AG04449 (cell line): ENCODE results near the gene C12orf57.

ENCODE experiments used
- CTCF ChIA-PET: fragments of 350-600 bp; formaldehyde crosslinking; extraction: SDS; loops from one replicate; lab custom pipeline; 2021; ENCODE audit warnings: antibody characterized with exemption; lab: Yijun Ruan, JAX
- POLR2A ChIA-PET: fragments of 400-600, 350-600 bp; formaldehyde crosslinking; extraction: SDS; loops from one replicate; lab custom pipeline; 2020; ENCODE audit warnings: antibody characterized with exemption, inconsistent platforms; lab: Yijun Ruan, JAX
- DNase-seq: peaks from one replicate; pipeline ENCODE4 v3.0.0-alpha.2; 2010; ENCODE audit warnings: low read depth, low spot score
- H3K4me3 ChIP-seq: 2 replicates; pipeline ENCODE4 v1.5.1; 2011; ENCODE audit warnings: low read depth, mild to moderate bottlenecking, control low read depth, low read length
- TF ChIP-seq, protein P1 (sequence below): IDR thresholded peaks from one replicate; pipeline ENCODE4 v1.5.1; 2011; ENCODE audit warnings: mild to moderate bottlenecking, moderate library complexity, low read length, control low read depth, inconsistent platforms; ENCODE audit not compliant: insufficient read depth; ENCODE audit errors: missing control alignments

Gene C12orf57

DNA sequence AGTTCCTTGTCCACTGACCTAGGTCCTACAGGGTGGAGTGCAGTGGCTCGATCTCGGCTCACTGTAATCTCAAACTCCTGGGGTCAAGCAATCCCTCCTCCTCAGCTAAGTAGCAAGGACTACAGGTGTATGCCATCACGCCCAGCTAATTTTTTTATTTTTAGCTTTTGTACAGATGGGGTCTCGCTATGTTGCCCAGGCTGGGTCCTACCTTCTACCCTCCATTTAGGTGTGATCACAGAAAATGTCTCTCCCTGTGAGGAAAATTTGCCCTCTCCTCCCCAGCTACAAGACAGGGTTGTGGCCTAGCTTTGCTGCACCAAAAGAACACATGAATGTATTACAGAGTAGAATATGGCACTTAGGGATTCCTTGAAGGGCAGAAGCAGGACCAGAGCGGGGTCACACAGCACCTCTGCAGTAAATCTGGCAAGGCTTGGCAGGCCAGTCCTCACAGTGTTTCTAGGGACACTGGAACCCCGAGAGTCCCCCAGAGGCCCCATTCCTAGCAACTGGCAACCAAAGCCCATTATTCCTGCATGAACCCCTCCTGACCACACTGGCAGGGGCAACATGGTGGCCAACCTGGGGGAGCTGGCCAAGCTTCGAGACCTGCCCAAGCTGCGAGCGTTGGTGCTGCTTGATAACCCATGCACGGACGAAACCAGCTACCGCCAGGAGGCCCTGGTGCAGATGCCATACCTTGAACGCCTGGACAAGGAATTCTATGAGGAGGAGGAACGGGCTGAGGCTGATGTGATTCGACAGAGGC lies 31.5 kb upstream of the C12orf57 start:
- DNase-seq, result no peak
- CTCF ChIA-PET, result interaction anchor here (0.9 to 8.2 kb wide), 7 partner anchors 7 to 48 kb away, joined by 3 to 98 read pairs (median 8); partner anchors contain the start of genes LRRC23 and SPSB2
- TF ChIP-seq, protein P1, sequence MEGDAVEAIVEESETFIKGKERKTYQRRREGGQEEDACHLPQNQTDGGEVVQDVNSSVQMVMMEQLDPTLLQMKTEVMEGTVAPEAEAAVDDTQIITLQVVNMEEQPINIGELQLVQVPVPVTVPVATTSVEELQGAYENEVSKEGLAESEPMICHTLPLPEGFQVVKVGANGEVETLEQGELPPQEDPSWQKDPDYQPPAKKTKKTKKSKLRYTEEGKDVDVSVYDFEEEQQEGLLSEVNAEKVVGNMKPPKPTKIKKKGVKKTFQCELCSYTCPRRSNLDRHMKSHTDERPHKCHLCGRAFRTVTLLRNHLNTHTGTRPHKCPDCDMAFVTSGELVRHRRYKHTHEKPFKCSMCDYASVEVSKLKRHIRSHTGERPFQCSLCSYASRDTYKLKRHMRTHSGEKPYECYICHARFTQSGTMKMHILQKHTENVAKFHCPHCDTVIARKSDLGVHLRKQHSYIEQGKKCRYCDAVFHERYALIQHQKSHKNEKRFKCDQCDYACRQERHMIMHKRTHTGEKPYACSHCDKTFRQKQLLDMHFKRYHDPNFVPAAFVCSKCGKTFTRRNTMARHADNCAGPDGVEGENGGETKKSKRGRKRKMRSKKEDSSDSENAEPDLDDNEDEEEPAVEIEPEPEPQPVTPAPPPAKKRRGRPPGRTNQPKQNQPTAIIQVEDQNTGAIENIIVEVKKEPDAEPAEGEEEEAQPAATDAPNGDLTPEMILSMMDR, result no peak
- H3K4me3 ChIP-seq, result no peak overlapping the region
- POLR2A ChIA-PET, result interaction anchor here (0.9 kb wide), 1 partner anchor 13 kb away, joined by 3 read pairs; no protein-coding TSS in a partner anchor

DNA sequence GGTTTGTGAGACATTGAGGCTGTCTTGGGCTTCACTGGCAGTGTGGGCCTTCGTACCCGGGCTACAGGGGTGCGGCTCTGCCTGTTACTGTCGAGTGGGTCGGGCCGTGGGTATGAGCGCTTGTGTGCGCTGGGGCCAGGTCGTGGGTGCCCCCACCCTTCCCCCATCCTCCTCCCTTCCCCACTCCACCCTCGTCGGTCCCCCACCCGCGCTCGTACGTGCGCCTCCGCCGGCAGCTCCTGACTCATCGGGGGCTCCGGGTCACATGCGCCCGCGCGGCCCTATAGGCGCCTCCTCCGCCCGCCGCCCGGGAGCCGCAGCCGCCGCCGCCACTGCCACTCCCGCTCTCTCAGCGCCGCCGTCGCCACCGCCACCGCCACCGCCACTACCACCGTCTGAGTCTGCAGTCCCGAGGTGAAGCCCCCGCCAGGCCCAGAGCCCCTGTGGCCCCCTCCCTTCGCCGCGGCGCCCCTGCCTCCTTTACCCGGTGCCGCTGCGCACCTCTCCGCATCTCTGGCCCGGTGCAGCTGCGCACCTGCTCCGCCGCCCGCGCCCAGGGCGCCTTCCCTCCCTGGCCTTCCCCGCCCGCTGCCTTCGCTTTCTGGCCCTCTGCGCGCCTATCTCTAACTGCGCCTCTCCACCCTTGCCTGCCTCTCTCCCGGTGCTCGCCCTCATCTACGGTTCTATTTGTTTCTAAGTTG lies 29.4 kb upstream of the C12orf57 start, which contains the start of gene ENO2:
ENO2 (plus strand) TSS at position 335 of the 701 bp plus-strand sequence. CDS start 1,253 bp downstream, outside the sequence.
- TF ChIP-seq, protein P1, result no peak
- H3K4me3 ChIP-seq, result peak within 1 kb of the TSS; percentile 69
- DNase-seq, result no peak
- POLR2A ChIA-PET, result interaction anchor here (0.6 to 1.3 kb wide), 3 partner anchors 11 to 199 kb away, joined by 3 to 4 read pairs (median 3); no protein-coding TSS in a partner anchor
- CTCF ChIA-PET, result interaction anchor here (0.8 to 8.2 kb wide), 5 partner anchors 11 to 43 kb away, joined by 3 to 98 read pairs (median 14); partner anchors contain the start of genes ATN1 and SPSB2

DNA sequence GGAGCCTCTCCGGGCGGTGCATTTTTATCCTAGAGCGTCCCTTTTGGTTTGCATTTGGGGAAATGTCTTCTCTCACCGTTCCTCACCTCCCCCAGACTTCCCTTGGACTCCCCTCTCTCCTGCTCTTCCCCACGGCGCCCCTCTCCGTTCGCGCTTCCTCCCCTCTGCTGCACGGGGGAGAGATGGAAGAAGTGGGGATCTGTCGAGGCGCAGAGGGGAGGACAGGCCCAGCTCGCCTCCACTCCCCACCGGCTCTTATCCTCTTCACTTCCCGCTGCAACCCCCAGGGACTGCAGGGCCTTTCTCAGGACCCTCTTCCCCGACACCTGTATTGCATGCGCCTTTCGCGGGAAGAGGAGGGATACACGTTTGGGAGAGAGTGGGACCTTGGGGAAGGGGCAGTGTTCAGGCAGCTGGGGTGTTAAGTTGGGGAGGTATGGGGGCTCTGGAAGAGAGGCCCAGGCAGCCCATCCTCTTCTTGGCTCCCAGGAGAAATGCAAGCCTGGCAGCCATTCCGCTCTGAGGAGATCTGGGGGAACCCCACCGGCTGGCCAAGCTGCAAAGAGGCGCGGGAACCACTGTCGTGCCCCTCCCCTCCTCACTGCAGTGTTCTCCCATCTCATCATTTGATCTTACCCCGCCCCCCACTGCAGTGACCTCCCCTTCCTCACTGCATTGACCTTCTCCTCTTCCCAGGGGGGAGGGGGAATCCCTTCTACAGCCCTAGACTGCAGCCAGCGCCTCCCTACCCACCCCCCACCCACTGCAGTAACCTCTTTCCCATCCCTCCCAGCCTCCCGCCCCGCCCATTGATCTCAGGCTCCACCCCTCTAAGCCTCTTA lies 28.7 kb upstream of the C12orf57 start:
- ChIA-PET CTCF (interaction anchor here (0.8 to 8.2 kb wide), 3 partner anchors 10 to 34 kb away, joined by 3 to 98 read pairs (median 3); partner anchors contain the start of gene ATN1), POLR2A (interaction anchor here (0.6 to 1.3 kb wide), 3 partner anchors 10 to 198 kb away, joined by 3 to 4 read pairs (median 3); no protein-coding TSS in a partner anchor)
- DNase-seq, result no peak

DNA sequence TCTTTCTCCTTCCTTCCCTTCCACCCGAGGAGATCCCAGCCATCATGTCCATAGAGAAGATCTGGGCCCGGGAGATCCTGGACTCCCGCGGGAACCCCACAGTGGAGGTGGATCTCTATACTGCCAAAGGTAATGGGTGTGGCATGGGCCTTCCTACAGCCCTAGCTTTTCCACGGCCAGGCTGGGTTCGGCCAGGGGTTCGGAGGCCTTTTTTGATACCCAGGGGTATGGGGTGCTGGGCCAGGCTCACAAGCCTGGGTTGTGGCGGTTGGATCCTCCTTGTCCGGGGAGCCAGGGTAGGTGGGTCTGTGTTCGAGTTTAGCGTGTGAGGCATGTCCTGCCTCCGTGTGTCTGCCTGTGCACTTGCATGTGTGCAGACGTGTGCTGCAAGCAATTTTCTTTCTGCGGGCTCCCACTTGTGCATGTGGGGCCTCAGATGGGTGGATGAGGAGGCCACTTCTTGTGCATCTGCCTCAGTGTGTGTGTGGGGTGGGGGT lies 28.0 kb upstream of the C12orf57 start:
- POLR2A ChIA-PET, result interaction anchor here (0.6 kb wide), 1 partner anchor 10 kb away, joined by 3 read pairs; no protein-coding TSS in a partner anchor
- TF ChIP-seq, protein P1, result no peak

More for the DNA sequence above, 28.7 kb upstream of the C12orf57 start:
- TF ChIP-seq, protein P1, result no peak
- peak overlapping the region; percentile 69 for H3K4me3 ChIP-seq

DNA sequence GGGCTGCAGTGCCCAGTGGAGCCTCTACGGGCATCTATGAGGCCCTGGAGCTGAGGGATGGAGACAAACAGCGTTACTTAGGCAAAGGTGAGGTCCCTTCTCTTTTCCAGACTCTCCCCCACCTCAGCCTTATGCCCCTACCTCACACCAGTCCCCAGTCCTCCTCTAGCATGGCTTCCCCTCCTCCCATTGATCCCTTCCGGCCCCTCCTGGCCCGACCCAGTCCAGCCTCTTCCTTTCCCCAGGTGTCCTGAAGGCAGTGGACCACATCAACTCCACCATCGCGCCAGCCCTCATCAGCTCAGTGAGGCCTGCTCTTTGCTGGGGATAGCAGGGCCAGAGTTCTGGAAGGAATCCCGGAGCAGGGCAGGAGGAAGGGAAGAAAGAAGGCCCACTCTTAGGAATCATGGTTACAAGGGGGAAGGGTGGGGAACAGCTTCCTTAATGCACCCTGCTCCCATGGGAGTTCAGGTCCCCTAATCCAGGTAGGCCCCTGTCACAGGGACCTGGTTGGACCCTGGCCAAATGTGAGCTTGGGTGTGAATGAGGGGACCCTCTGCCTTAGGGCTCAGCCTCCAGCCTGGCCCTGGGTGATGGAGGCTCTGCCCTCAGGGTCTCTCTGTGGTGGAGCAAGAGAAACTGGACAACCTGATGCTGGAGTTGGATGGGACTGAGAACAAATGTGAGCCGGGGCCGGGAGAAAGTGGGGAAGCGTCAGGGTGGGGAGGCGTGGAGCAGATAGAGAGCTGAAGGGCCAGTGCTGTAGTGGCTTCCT lies 27.2 kb upstream of the C12orf57 start:
- ChIA-PET CTCF (interaction anchor here (0.7 to 8.2 kb wide), 9 partner anchors 9 to 50 kb away, joined by 3 to 98 read pairs (median 3); partner anchors contain the start of gene SPSB2), POLR2A (interaction anchor here (1.0 to 1.2 kb wide), 2 partner anchors 9 to 27 kb away, joined by 3 read pairs; partner anchors contain the start of genes C12orf57 and RNU7-1)
- H3K4me3 ChIP-seq, result peak overlapping the region; percentile 6
- TF ChIP-seq, protein P1, result no peak
- no peak for DNase-seq

More for the DNA sequence above, 28.0 kb upstream of the C12orf57 start:
- no peak for DNase-seq
- peak overlapping the region; percentile 69 for H3K4me3 ChIP-seq
- CTCF ChIA-PET, result interaction anchor here (1.0 to 8.2 kb wide), 3 partner anchors 9 to 43 kb away, joined by 3 to 98 read pairs (median 16); partner anchors contain the start of gene SPSB2
